ENCODE data around the gene UNK. TPM values are rescaled to one million over a fixed set of nuclear protein-coding genes. Genes with fewer than 3 reads are reported as not detected.

UNK gene
- total and polyA plus RNA-seq, 9 donors: 12.7 to 58.1 (median 39.9) TPM

GRCh38 chr17:75836605-75837004 is 52.0 kb downstream of the UNK start:
- H3K9me3 ChIP-seq: no peaks in the 10 kb centered on the region
- no peaks in the 10 kb centered on the region for H3K36me3 ChIP-seq
- no peak overlapping the region for H3K4me3 ChIP-seq
- 85 to 91% (median 90%) methylated on average over 9 of the region's 9 CpGs for WGBS, 3 donors
- TF ChIP-seq POLR2A (IDR thresholded peaks at IDR 0.05): no peak
- TF ChIP-seq CTCF (IDR thresholded peaks at IDR 0.05): no peak
- TF ChIP-seq EP300 (IDR thresholded peaks at IDR 0.05): no peak
- no peak overlapping the region for H3K27ac ChIP-seq
- no peak for DNase-seq
- no peaks in the 10 kb centered on the region for H3K4me1 ChIP-seq (ENCODE audit: insufficient read depth)
- no peaks in the 10 kb centered on the region for H3K27me3 ChIP-seq
- intact Hi-C loops (cut with DNase I): no loop called here

DNA sequence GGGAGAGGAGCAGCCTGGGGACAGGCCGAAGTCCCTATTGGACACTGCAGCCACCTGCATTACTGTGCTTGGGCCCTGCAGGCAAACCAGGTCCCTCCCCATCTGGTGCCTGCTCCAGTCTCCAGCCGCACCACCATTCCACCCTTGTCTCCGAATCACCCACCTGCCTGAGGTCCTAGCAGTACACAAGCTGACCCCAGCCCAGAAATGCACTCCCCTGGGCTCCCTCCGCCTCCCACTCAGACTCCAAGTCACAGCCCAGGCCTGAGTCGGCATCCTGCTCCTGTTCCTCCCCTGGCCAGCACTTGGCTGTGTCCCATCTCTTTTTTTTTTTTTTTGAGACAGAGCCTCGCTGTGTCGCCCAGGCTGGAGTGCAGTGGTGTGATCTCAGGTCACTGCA is 53.3 kb downstream of the UNK start:
- Histone ChIP-seq H3K4me1 (ENCODE audit: insufficient read depth) (no peaks in the 10 kb centered on the region), H3K4me3 (no peak overlapping the region), H3K9me3 (no peaks in the 10 kb centered on the region), H3K36me3 (no peaks in the 10 kb centered on the region), H3K27me3 (no peaks in the 10 kb centered on the region), H3K27ac (no peak overlapping the region)
- 64 to 68% (median 67%) methylated on average over 7 of the region's 7 CpGs for WGBS, 3 donors
- DNase-seq: no peak
- no peak for TF ChIP-seq CTCF (IDR thresholded peaks at IDR 0.05)
- TF ChIP-seq POLR2A (IDR thresholded peaks at IDR 0.05): no peak
- TF ChIP-seq EP300 (IDR thresholded peaks at IDR 0.05): no peak
- intact Hi-C loops (cut with DNase I): no loop called here

GRCh38 chr17:75838410-75838809 is 53.8 kb downstream of the UNK start:
- DNase-seq: no peak
- Histone ChIP-seq H3K36me3 (no peaks in the 10 kb centered on the region), H3K4me1 (ENCODE audit: insufficient read depth) (no peaks in the 10 kb centered on the region), H3K4me3 (no peak overlapping the region), H3K9me3 (no peaks in the 10 kb centered on the region), H3K27ac (no peak overlapping the region), H3K27me3 (no peaks in the 10 kb centered on the region)
- WGBS, 3 donors: 75 to 89% (median 79%) methylated on average over 15 of the region's 15 CpGs
- TF ChIP-seq CTCF (IDR thresholded peaks at IDR 0.05): no peak
- TF ChIP-seq POLR2A (IDR thresholded peaks at IDR 0.05): no peak
- no peak for TF ChIP-seq EP300 (IDR thresholded peaks at IDR 0.05)
- intact Hi-C loops (cut with DNase I): no loop called here

DNA sequence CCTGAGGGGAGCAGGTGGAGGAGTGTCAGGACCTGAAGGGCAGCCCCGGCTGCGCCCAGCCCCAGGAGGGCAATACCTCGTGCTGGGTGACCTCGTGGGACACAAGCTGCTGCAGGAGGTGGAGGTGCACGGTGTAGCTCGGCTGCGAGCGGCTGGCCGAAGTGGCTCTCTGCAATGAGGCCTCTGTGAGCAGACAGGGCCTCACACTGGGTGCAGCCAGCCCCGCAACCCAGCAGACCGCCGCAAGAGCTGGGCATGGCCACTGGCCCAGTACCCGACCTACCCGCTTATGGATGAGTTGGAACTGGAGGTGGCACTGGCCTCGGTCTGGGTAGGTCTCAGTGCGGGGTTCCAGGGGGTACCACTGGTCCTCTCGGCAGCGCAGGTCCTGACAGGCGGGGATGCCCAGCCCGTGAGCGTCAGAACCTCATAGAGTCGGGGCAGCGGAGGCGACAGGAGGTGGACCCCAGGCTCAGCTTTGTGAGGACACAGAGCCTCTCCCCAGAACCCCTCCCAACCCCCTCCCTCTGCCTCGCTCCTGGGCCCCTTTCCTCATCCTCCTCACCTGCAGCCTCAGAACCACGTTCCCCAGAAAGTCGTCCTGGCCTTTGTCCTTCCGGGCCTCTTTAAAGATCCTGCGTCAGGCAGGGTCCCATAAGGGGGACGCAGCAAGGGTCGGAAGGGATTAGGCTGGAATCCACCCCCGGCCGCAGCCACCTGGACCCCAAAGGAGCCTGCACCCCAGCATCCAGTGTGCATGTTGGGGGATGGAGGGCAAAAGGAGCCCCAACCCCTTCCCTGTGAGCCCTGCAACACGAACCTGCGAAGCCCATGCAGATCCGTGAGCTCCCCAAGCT is 55.6 kb downstream of the UNK start:
- WGBS, 3 donors: 88 to 92% (median 92%) methylated on average over 30 to 36 of the region's 36 CpGs
- TF ChIP-seq CTCF (IDR thresholded peaks at IDR 0.05): no peak
- no peak for TF ChIP-seq EP300 (IDR thresholded peaks at IDR 0.05)
- no peak for TF ChIP-seq POLR2A (IDR thresholded peaks at IDR 0.05)
- Histone ChIP-seq H3K4me1 (ENCODE audit: insufficient read depth) (no peaks in the 10 kb centered on the region), H3K4me3 (no peak overlapping the region), H3K9me3 (no peaks in the 10 kb centered on the region), H3K27ac (no peak overlapping the region), H3K27me3 (no peaks in the 10 kb centered on the region), H3K36me3 (no peaks in the 10 kb centered on the region)
- DNase-seq: no peak
- intact Hi-C loops (cut with DNase I): no loop called here

All from ovary (tissue), 9 donors.